ENCODE results near the gene UBE3D. TPM values are rescaled to one million over a fixed set of nuclear protein-coding genes. Genes with fewer than 3 reads are reported as not detected.
"Not testable (repeated sequence)": the region's sequence is repeated elsewhere in the genome, so short reads cannot be mapped to it uniquely, and the experiment has no call there.

Gene UBE3D
- total RNA-seq, 1 donor from 2014 or later = 12.1 TPM

- no peak for TF ChIP-seq CTCF (IDR thresholded peaks at IDR 0.05; ENCODE audit: unreplicated experiment)
- H3K27me3 Mint-ChIP-seq (ENCODE audit: unreplicated experiment) = no peaks in the 10 kb centered on the region
- H3K36me3 Mint-ChIP-seq (ENCODE audit: low read depth, unreplicated experiment) = peaks cover 3% of the 10 kb centered on the region
Measured at GRCh38 chr6:82954937-82955577, 110.6 kb downstream of the UBE3D start.

GRCh38 chr6:82954356-82954755, 111.3 kb downstream of the UBE3D start:
- Mint-ChIP-seq H3K4me3 (ENCODE audit: unreplicated experiment) (no peak overlapping the region), H3K4me1 (ENCODE audit: unreplicated experiment) (peaks cover 20% of the 10 kb centered on the region), H3K27ac (ENCODE audit: unreplicated experiment) (no peak overlapping the region), H3K27me3 (ENCODE audit: unreplicated experiment) (no peaks in the 10 kb centered on the region), H3K36me3 (ENCODE audit: low read depth, unreplicated experiment) (peaks cover 3% of the 10 kb centered on the region), H3K9me3 (ENCODE audit: unreplicated experiment) (no peaks in the 10 kb centered on the region)
- no peak for DNase-seq (ENCODE audit: low spot score)
- TF ChIP-seq CTCF (IDR thresholded peaks at IDR 0.05; ENCODE audit: unreplicated experiment) = no peak

More at GRCh38 chr6:82954937-82955577, 110.6 kb downstream of the UBE3D start:
- Mint-ChIP-seq H3K4me1 (ENCODE audit: unreplicated experiment) (peaks cover 24% of the 10 kb centered on the region), H3K27ac (ENCODE audit: unreplicated experiment) (no peak overlapping the region), H3K9me3 (ENCODE audit: unreplicated experiment) (no peaks in the 10 kb centered on the region), H3K4me3 (ENCODE audit: unreplicated experiment) (no peak overlapping the region)
- DNase-seq (ENCODE audit: low spot score) = no peak

GRCh38 chr6:82953871-82954270, 111.8 kb downstream of the UBE3D start:
- Mint-ChIP-seq H3K4me1 (ENCODE audit: unreplicated experiment) (peaks cover 20% of the 10 kb centered on the region), H3K36me3 (ENCODE audit: low read depth, unreplicated experiment) (peaks cover 3% of the 10 kb centered on the region), H3K9me3 (ENCODE audit: unreplicated experiment) (no peaks in the 10 kb centered on the region), H3K27me3 (ENCODE audit: unreplicated experiment) (no peaks in the 10 kb centered on the region), H3K4me3 (ENCODE audit: unreplicated experiment) (no peak overlapping the region), H3K27ac (ENCODE audit: unreplicated experiment) (no peak overlapping the region)
- DNase-seq (ENCODE audit: low spot score) = no peak
- no peak for TF ChIP-seq CTCF (IDR thresholded peaks at IDR 0.05; ENCODE audit: unreplicated experiment)

GRCh38 chr6:82951935-82952334, 113.7 kb downstream of the UBE3D start:
- Mint-ChIP-seq H3K9me3 (ENCODE audit: unreplicated experiment) (no peaks in the 10 kb centered on the region), H3K4me3 (ENCODE audit: unreplicated experiment) (no peak overlapping the region), H3K27me3 (ENCODE audit: unreplicated experiment) (no peaks in the 10 kb centered on the region), H3K36me3 (ENCODE audit: low read depth, unreplicated experiment) (peaks cover 3% of the 10 kb centered on the region), H3K27ac (ENCODE audit: unreplicated experiment) (no peak overlapping the region), H3K4me1 (ENCODE audit: unreplicated experiment) (peaks cover 4% of the 10 kb centered on the region)
- TF ChIP-seq CTCF (IDR thresholded peaks at IDR 0.05; ENCODE audit: unreplicated experiment) = no peak
- no peak for DNase-seq (ENCODE audit: low spot score)

- Mint-ChIP-seq H3K27ac (ENCODE audit: unreplicated experiment) (no peak overlapping the region), H3K36me3 (ENCODE audit: low read depth, unreplicated experiment) (peaks cover 3% of the 10 kb centered on the region), H3K4me3 (ENCODE audit: unreplicated experiment) (no peak overlapping the region), H3K4me1 (ENCODE audit: unreplicated experiment) (peaks cover 7% of the 10 kb centered on the region), H3K27me3 (ENCODE audit: unreplicated experiment) (no peaks in the 10 kb centered on the region), H3K9me3 (ENCODE audit: unreplicated experiment) (no peaks in the 10 kb centered on the region)
- no peak for DNase-seq (ENCODE audit: low spot score)
- TF ChIP-seq CTCF (IDR thresholded peaks at IDR 0.05; ENCODE audit: unreplicated experiment) = no peak
Measured at GRCh38 chr6:82951389-82951788, 114.3 kb downstream of the UBE3D start.

GRCh38 chr6:82930915-82931314, 134.7 kb downstream of the UBE3D start:
- Mint-ChIP-seq H3K36me3 (ENCODE audit: low read depth, unreplicated experiment) (peaks cover 49% of the 10 kb centered on the region), H3K9me3 (ENCODE audit: unreplicated experiment) (peaks cover 11% of the 10 kb centered on the region)
- not testable (repeated sequence) for H3K4me1 Mint-ChIP-seq (ENCODE audit: unreplicated experiment); H3K4me3 Mint-ChIP-seq (ENCODE audit: unreplicated experiment); H3K27me3 Mint-ChIP-seq (ENCODE audit: unreplicated experiment); H3K27ac Mint-ChIP-seq (ENCODE audit: unreplicated experiment); DNase-seq (ENCODE audit: low spot score)
